ENCODE measurements around the gene ARFGEF3.

Gene ARFGEF3

GRCh38 chr6:138215093-138215782 is 53.5 kb downstream of the ARFGEF3 start:
- Mint-ChIP-seq H3K36me3 (ENCODE audit: low read depth) (no peaks in the 10 kb centered on the region), H3K27ac (no peak overlapping the region), H3K9me3 (no peaks in the 10 kb centered on the region), H3K4me1 (ENCODE audit: low read depth) (no peaks in the 10 kb centered on the region), H3K27me3 (ENCODE audit: low read depth) (peaks cover 15% of the 10 kb centered on the region), H3K4me3 (no peak overlapping the region)
- no peak for DNase-seq (ENCODE audit: low spot score)

GRCh38 chr6:138218449-138218848 is 56.7 kb downstream of the ARFGEF3 start, which contains the start of gene PBOV1:
PBOV1 (minus strand) TSS chr6:138218491; CDS start chr6:138218395, 96 bp downstream.
- Mint-ChIP-seq H3K4me3 (no peak within 1 kb of the TSS), H3K27me3 (ENCODE audit: low read depth) (peaks cover 18% of the 10 kb centered on the region), H3K36me3 (ENCODE audit: low read depth) (no peaks in the 10 kb centered on the region), H3K9me3 (no peaks in the 10 kb centered on the region), H3K27ac (no peak within 1 kb of the TSS), H3K4me1 (ENCODE audit: low read depth) (no peaks in the 10 kb centered on the region)
- DNase-seq (ENCODE audit: low spot score) = no peak

GRCh38 chr6:138219398-138219797 is 57.7 kb downstream of the ARFGEF3 start:
- Mint-ChIP-seq H3K36me3 (ENCODE audit: low read depth) (no peaks in the 10 kb centered on the region), H3K27ac (no peak overlapping the region), H3K27me3 (ENCODE audit: low read depth) (peaks cover 20% of the 10 kb centered on the region), H3K4me1 (ENCODE audit: low read depth) (no peaks in the 10 kb centered on the region), H3K9me3 (no peaks in the 10 kb centered on the region), H3K4me3 (no peak overlapping the region)
- DNase-seq (ENCODE audit: low spot score) = no peak

GRCh38 chr6:138219901-138220300 is 58.2 kb downstream of the ARFGEF3 start:
- Mint-ChIP-seq H3K4me3 (no peak overlapping the region), H3K9me3 (no peaks in the 10 kb centered on the region), H3K36me3 (ENCODE audit: low read depth) (no peaks in the 10 kb centered on the region), H3K27me3 (ENCODE audit: low read depth) (peaks cover 21% of the 10 kb centered on the region), H3K27ac (no peak overlapping the region), H3K4me1 (ENCODE audit: low read depth) (no peaks in the 10 kb centered on the region)
- no peak for DNase-seq (ENCODE audit: low spot score)

GRCh38 chr6:138222901-138223546 is 61.3 kb downstream of the ARFGEF3 start:
- H3K4me1 Mint-ChIP-seq (ENCODE audit: low read depth) = no peaks in the 10 kb centered on the region
- no peak for DNase-seq (ENCODE audit: low spot score)
- H3K27ac Mint-ChIP-seq = no peak overlapping the region
- peaks cover 15% of the 10 kb centered on the region for H3K27me3 Mint-ChIP-seq (ENCODE audit: low read depth)
- no peak overlapping the region for H3K4me3 Mint-ChIP-seq
- H3K9me3 Mint-ChIP-seq = no peaks in the 10 kb centered on the region
- H3K36me3 Mint-ChIP-seq (ENCODE audit: low read depth) = no peaks in the 10 kb centered on the region

- no peaks in the 10 kb centered on the region for H3K9me3 Mint-ChIP-seq
- no peak for DNase-seq (ENCODE audit: low spot score)
- no peaks in the 10 kb centered on the region for H3K4me1 Mint-ChIP-seq (ENCODE audit: low read depth)
- H3K4me3 Mint-ChIP-seq = no peak overlapping the region
- no peaks in the 10 kb centered on the region for H3K36me3 Mint-ChIP-seq (ENCODE audit: low read depth)
- peaks cover 13% of the 10 kb centered on the region for H3K27me3 Mint-ChIP-seq (ENCODE audit: low read depth)
- no peak overlapping the region for H3K27ac Mint-ChIP-seq
These were observed 64.2 kb downstream of the ARFGEF3 start for GRCh38 chr6:138225953-138226352.

GRCh38 chr6:138226700-138227315 is 65.1 kb downstream of the ARFGEF3 start:
- H3K4me1 Mint-ChIP-seq (ENCODE audit: low read depth) = no peaks in the 10 kb centered on the region
- no peaks in the 10 kb centered on the region for H3K9me3 Mint-ChIP-seq
- no peaks in the 10 kb centered on the region for H3K36me3 Mint-ChIP-seq (ENCODE audit: low read depth)
- no peak overlapping the region for H3K4me3 Mint-ChIP-seq
- no peak overlapping the region for H3K27ac Mint-ChIP-seq
- H3K27me3 Mint-ChIP-seq (ENCODE audit: low read depth) = peaks cover 12% of the 10 kb centered on the region
- DNase-seq (ENCODE audit: low spot score) = no peak

GRCh38 chr6:138227316-138227781 is 65.6 kb downstream of the ARFGEF3 start:
- no peak for DNase-seq (ENCODE audit: low spot score)

GRCh38 chr6:138229072-138229471 is 67.3 kb downstream of the ARFGEF3 start:
- H3K4me3 Mint-ChIP-seq = no peak overlapping the region
- peaks cover 12% of the 10 kb centered on the region for H3K27me3 Mint-ChIP-seq (ENCODE audit: low read depth)
- no peak for DNase-seq (ENCODE audit: low spot score)
- H3K36me3 Mint-ChIP-seq (ENCODE audit: low read depth) = no peaks in the 10 kb centered on the region
- H3K4me1 Mint-ChIP-seq (ENCODE audit: low read depth) = no peaks in the 10 kb centered on the region
- no peak overlapping the region for H3K27ac Mint-ChIP-seq
- H3K9me3 Mint-ChIP-seq = no peaks in the 10 kb centered on the region

More at GRCh38 chr6:138227316-138227781, 65.6 kb downstream of the ARFGEF3 start:
- H3K27ac Mint-ChIP-seq = no peak overlapping the region
- H3K9me3 Mint-ChIP-seq = no peaks in the 10 kb centered on the region
- H3K27me3 Mint-ChIP-seq (ENCODE audit: low read depth) = peaks cover 12% of the 10 kb centered on the region
- H3K4me3 Mint-ChIP-seq = no peak overlapping the region
- H3K4me1 Mint-ChIP-seq (ENCODE audit: low read depth) = no peaks in the 10 kb centered on the region
- H3K36me3 Mint-ChIP-seq (ENCODE audit: low read depth) = no peaks in the 10 kb centered on the region

- no peak overlapping the region for H3K27ac Mint-ChIP-seq
- H3K4me3 Mint-ChIP-seq = no peak overlapping the region
- no peaks in the 10 kb centered on the region for H3K36me3 Mint-ChIP-seq (ENCODE audit: low read depth)
- no peak for DNase-seq (ENCODE audit: low spot score)
- peaks cover 8% of the 10 kb centered on the region for H3K27me3 Mint-ChIP-seq (ENCODE audit: low read depth)
- H3K4me1 Mint-ChIP-seq (ENCODE audit: low read depth) = no peaks in the 10 kb centered on the region
- no peaks in the 10 kb centered on the region for H3K9me3 Mint-ChIP-seq
These were observed 68.0 kb downstream of the ARFGEF3 start for GRCh38 chr6:138229663-138230179.

GRCh38 chr6:138230221-138230620 is 68.5 kb downstream of the ARFGEF3 start:
- H3K4me1 Mint-ChIP-seq (ENCODE audit: low read depth) = no peaks in the 10 kb centered on the region

GRCh38 chr6:138230759-138231380 is 69.1 kb downstream of the ARFGEF3 start:
- Mint-ChIP-seq H3K4me1 (ENCODE audit: low read depth) (no peaks in the 10 kb centered on the region), H3K36me3 (ENCODE audit: low read depth) (no peaks in the 10 kb centered on the region), H3K27ac (no peak overlapping the region), H3K4me3 (no peak overlapping the region), H3K9me3 (no peaks in the 10 kb centered on the region), H3K27me3 (ENCODE audit: low read depth) (peaks cover 7% of the 10 kb centered on the region)
- DNase-seq (ENCODE audit: low spot score) = no peak

More at GRCh38 chr6:138230221-138230620, 68.5 kb downstream of the ARFGEF3 start:
- Mint-ChIP-seq H3K27ac (no peak overlapping the region), H3K27me3 (ENCODE audit: low read depth) (peaks cover 8% of the 10 kb centered on the region), H3K4me3 (no peak overlapping the region), H3K36me3 (ENCODE audit: low read depth) (no peaks in the 10 kb centered on the region), H3K9me3 (no peaks in the 10 kb centered on the region)
- no peak for DNase-seq (ENCODE audit: low spot score)

GRCh38 chr6:138231381-138231886 is 69.7 kb downstream of the ARFGEF3 start:
- Mint-ChIP-seq H3K27me3 (ENCODE audit: low read depth) (peaks cover 7% of the 10 kb centered on the region), H3K4me3 (no peak overlapping the region), H3K27ac (no peak overlapping the region), H3K9me3 (no peaks in the 10 kb centered on the region), H3K36me3 (ENCODE audit: low read depth) (no peaks in the 10 kb centered on the region), H3K4me1 (ENCODE audit: low read depth) (no peaks in the 10 kb centered on the region)
- DNase-seq (ENCODE audit: low spot score) = no peak

Measured in T-helper 2 cell treated with Interferon-gamma antibody and Interleukin-4, amounts not matched to agents 5 μg/mL and 100 μg/mL, for 36 hours (primary cell).